DOHH2 (cell line): ENCODE data around the gene SYT14.

Experiments
- EZH2phosphoT487 ChIP-seq: fragments of 200-600 bp; sonication (generic); IDR thresholded peaks from 2 replicates; pipeline ENCODE4 v1.6.1; 2017; ENCODE audit warnings: borderline replicate concordance, mild to moderate bottlenecking, antibody characterized with exemption, low read length, moderate library complexity, mixed read lengths
- TF ChIP-seq, protein P1 (sequence below): fragments of 200-600 bp; sonication (generic); IDR thresholded peaks from one replicate; pipeline ENCODE4 v1.5.1; 2014; ENCODE audit warnings: antibody characterized with exemption, mild to moderate bottlenecking, low read depth, low read length; ENCODE audit not compliant: poor library complexity, severe bottlenecking

DNA sequence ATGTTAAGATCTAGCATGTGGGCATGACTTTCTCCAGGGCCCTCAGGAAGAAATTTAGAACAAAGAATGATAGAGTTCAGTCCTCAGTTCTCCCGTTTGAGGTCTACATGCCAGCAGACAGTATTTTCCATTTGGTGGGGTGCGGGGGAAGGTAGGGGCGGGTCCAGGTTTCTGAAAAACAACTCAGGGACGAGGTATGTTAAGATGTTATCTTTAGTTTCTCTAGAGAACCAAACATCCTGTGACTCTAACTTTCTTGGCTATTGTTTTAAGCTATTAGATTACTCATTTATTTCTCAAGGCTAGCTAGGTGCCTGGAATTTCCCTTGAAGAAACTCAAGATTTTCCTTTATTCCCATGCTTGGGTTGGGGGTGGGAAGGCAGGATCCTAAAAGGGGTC is 42.3 kb upstream of the SYT14 start:
- TF ChIP-seq, protein P1, sequence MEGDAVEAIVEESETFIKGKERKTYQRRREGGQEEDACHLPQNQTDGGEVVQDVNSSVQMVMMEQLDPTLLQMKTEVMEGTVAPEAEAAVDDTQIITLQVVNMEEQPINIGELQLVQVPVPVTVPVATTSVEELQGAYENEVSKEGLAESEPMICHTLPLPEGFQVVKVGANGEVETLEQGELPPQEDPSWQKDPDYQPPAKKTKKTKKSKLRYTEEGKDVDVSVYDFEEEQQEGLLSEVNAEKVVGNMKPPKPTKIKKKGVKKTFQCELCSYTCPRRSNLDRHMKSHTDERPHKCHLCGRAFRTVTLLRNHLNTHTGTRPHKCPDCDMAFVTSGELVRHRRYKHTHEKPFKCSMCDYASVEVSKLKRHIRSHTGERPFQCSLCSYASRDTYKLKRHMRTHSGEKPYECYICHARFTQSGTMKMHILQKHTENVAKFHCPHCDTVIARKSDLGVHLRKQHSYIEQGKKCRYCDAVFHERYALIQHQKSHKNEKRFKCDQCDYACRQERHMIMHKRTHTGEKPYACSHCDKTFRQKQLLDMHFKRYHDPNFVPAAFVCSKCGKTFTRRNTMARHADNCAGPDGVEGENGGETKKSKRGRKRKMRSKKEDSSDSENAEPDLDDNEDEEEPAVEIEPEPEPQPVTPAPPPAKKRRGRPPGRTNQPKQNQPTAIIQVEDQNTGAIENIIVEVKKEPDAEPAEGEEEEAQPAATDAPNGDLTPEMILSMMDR = no peak
- no peak for TF ChIP-seq EZH2phosphoT487
